Neural progenitor cell (in vitro differentiated cells): Measurements from ENCODE around the gene PPP1R16B. TPM values are rescaled to one million over a fixed set of nuclear protein-coding genes. Genes with fewer than 3 reads are reported as not detected.

ENCODE experiments used
- DNase-seq: peaks from one replicate; pipeline ENCODE4 v3.0.0-alpha.2; 2016; ENCODE audit warnings: low spot score
- H2AFZ ChIP-seq: fragments of 200-600 bp; sonication (generic); replicated peaks from 2 replicates; pipeline ENCODE4 v1.6.1; 2016; ENCODE audit warnings: antibody characterized with exemption
- H3F3A ChIP-seq: fragments of 200-600 bp; sonication (generic); 2 replicates; pipeline ENCODE4 v1.6.1; 2016; ENCODE audit warnings: antibody characterized with exemption, low read depth
- H3K27ac ChIP-seq: fragments of 200-600 bp; sonication (generic); 2 replicates; pipeline ENCODE4 v1.5.1; 2016; ENCODE audit warnings: mild to moderate bottlenecking
- H3K27me3 ChIP-seq: fragments of 200-600 bp; sonication (generic); 2 replicates; pipeline ENCODE4 v1.6.1; 2016; ENCODE audit warnings: mild to moderate bottlenecking, moderate library complexity
- H3K36me3 ChIP-seq: fragments of 200-600 bp; sonication (generic); 2 replicates; pipeline ENCODE4 v1.5.1; 2016
- H3K4me1 ChIP-seq: fragments of 200-600 bp; sonication (generic); 2 replicates; pipeline ENCODE4 v1.6.1; 2016; ENCODE audit warnings: mixed run types
- H3K4me2 ChIP-seq: fragments of 200-600 bp; sonication (generic); 2 replicates; pipeline ENCODE4 v1.6.1; 2016
- H3K4me3 ChIP-seq: fragments of 200-600 bp; sonication (generic); 2 replicates; pipeline ENCODE4 v1.5.1; 2016
- H3K79me2 ChIP-seq: fragments of 200-600 bp; sonication (generic); 2 replicates; pipeline ENCODE4 v1.6.1; 2016; ENCODE audit warnings: low read depth
- H3K9ac ChIP-seq: fragments of 200-600 bp; sonication (generic); 2 replicates; pipeline ENCODE4 v1.6.1; 2016
- H3K9me3 ChIP-seq: fragments of 200-600 bp; sonication (generic); 2 replicates; pipeline ENCODE4 v1.5.1; 2016; ENCODE audit warnings: low read depth
- H4K20me1 ChIP-seq: fragments of 200-600 bp; sonication (generic); 2 replicates; pipeline ENCODE4 v1.6.1; 2016; ENCODE audit warnings: low read depth
- H3K27ac Mint-ChIP-seq: 3 replicates; pipeline ENCODE4 v1.8.0; 2021; ENCODE audit warnings: mixed read lengths
- H3K27me3 Mint-ChIP-seq: 2 replicates; pipeline ENCODE4 v1.8.0; 2022; ENCODE audit warnings: low read depth, mild to moderate bottlenecking, inconsistent platforms, moderate library complexity, mixed read lengths; ENCODE audit not compliant: insufficient read depth
- H3K36me3 Mint-ChIP-seq: 3 replicates; pipeline ENCODE4 v1.8.0; 2021; ENCODE audit warnings: mixed read lengths
- H3K4me1 Mint-ChIP-seq: 3 replicates; pipeline ENCODE4 v1.8.0; 2021; ENCODE audit warnings: mixed read lengths
- H3K4me3 Mint-ChIP-seq: 3 replicates; pipeline ENCODE4 v1.8.0; 2021; ENCODE audit warnings: mild to moderate bottlenecking, moderate library complexity, mixed read lengths
- H3K9me3 Mint-ChIP-seq: 3 replicates; pipeline ENCODE4 v1.8.0; 2020; ENCODE audit warnings: mixed read lengths
- CTCF ChIP-seq: fragments of 200-600 bp; sonication (generic); IDR thresholded peaks from 2 replicates; pipeline ENCODE4 v1.5.1; 2017; ENCODE audit warnings: antibody characterized with exemption, mild to moderate bottlenecking
- EZH2 ChIP-seq: fragments of 200-600 bp; sonication (generic); IDR thresholded peaks from 2 replicates; pipeline ENCODE4 v1.6.1; 2017; ENCODE audit warnings: antibody characterized with exemption, mild to moderate bottlenecking, moderate library complexity
- EZH2phosphoT487 ChIP-seq: fragments of 200-600 bp; sonication (generic); IDR thresholded peaks from 2 replicates; pipeline ENCODE4 v1.6.1; 2017; ENCODE audit warnings: antibody characterized with exemption
- total RNA-seq: library from RNA; depleted of rRNA; stranded (reverse); fragments of >200 nt; gene quantifications from 2 replicates; pipeline ENCODE4 v1.2.3, GENCODE V29; 2015; ENCODE audit warnings: low replicate concordance

PPP1R16B gene
- total RNA-seq, 1 donor from 2014 or later, result 0.95 TPM

GRCh38 chr20:38833154-38833856, 27.8 kb downstream of the PPP1R16B start:
- Histone ChIP-seq H3K79me2 (no peaks in the 10 kb centered on the region), H3K36me3 (no peaks in the 10 kb centered on the region), H3K27me3 (no peaks in the 10 kb centered on the region), H3K9me3 (no peaks in the 10 kb centered on the region), H3K4me2 (no peak overlapping the region), H3K4me1 (no peaks in the 10 kb centered on the region), H3F3A (no peaks in the 10 kb centered on the region), H3K9ac (no peak overlapping the region), H2AFZ (no peak overlapping the region), H3K27ac (no peak overlapping the region), H4K20me1 (no peaks in the 10 kb centered on the region), H3K4me3 (no peak overlapping the region)
- no peak for TF ChIP-seq EZH2
- no peak for TF ChIP-seq CTCF
- TF ChIP-seq EZH2phosphoT487, result no peak
- no peak overlapping the region for H3K4me3 Mint-ChIP-seq
- H3K36me3 Mint-ChIP-seq, result no peaks in the 10 kb centered on the region
- no peak overlapping the region for H3K27ac Mint-ChIP-seq
- H3K27me3 Mint-ChIP-seq, result peaks cover 9% of the 10 kb centered on the region
- DNase-seq, result no peak
- H3K9me3 Mint-ChIP-seq, result no peaks in the 10 kb centered on the region
- H3K4me1 Mint-ChIP-seq, result no peaks in the 10 kb centered on the region

GRCh38 chr20:38833857-38834164, 28.3 kb downstream of the PPP1R16B start:
- H3K27me3 Mint-ChIP-seq, result peaks cover 9% of the 10 kb centered on the region
- no peaks in the 10 kb centered on the region for H3K4me1 ChIP-seq
- H3K4me3 ChIP-seq, result no peak overlapping the region
- no peak overlapping the region for H3K4me2 ChIP-seq
- H3K27ac Mint-ChIP-seq, result no peak overlapping the region
- no peaks in the 10 kb centered on the region for H3K27me3 ChIP-seq
- H3K27ac ChIP-seq, result no peak overlapping the region
- H2AFZ ChIP-seq, result no peak overlapping the region
- H3K4me3 Mint-ChIP-seq, result no peak overlapping the region
- H3K79me2 ChIP-seq, result no peaks in the 10 kb centered on the region
- no peaks in the 10 kb centered on the region for H3F3A ChIP-seq
- DNase-seq, result no peak
- H3K36me3 ChIP-seq, result no peaks in the 10 kb centered on the region
- H3K4me1 Mint-ChIP-seq, result no peaks in the 10 kb centered on the region
- no peaks in the 10 kb centered on the region for H4K20me1 ChIP-seq
- TF ChIP-seq CTCF (no peak), EZH2 (no peak), EZH2phosphoT487 (no peak)
- no peaks in the 10 kb centered on the region for H3K9me3 ChIP-seq
- no peaks in the 10 kb centered on the region for H3K36me3 Mint-ChIP-seq
- no peaks in the 10 kb centered on the region for H3K9me3 Mint-ChIP-seq
- H3K9ac ChIP-seq, result no peak overlapping the region

- no peaks in the 10 kb centered on the region for H3K9me3 Mint-ChIP-seq
- Histone ChIP-seq H3K27ac (no peak overlapping the region), H3K36me3 (no peaks in the 10 kb centered on the region), H3K4me2 (no peak overlapping the region), H3K79me2 (no peaks in the 10 kb centered on the region), H3K27me3 (no peaks in the 10 kb centered on the region), H3K4me3 (no peak overlapping the region), H4K20me1 (no peaks in the 10 kb centered on the region), H3K9me3 (no peaks in the 10 kb centered on the region), H3K9ac (no peak overlapping the region), H2AFZ (no peak overlapping the region), H3K4me1 (no peaks in the 10 kb centered on the region), H3F3A (no peaks in the 10 kb centered on the region)
- DNase-seq, result no peak
- no peaks in the 10 kb centered on the region for H3K36me3 Mint-ChIP-seq
- no peak overlapping the region for H3K27ac Mint-ChIP-seq
- TF ChIP-seq EZH2 (no peak), EZH2phosphoT487 (no peak), CTCF (no peak)
- no peaks in the 10 kb centered on the region for H3K4me1 Mint-ChIP-seq
- H3K4me3 Mint-ChIP-seq, result no peak overlapping the region
- H3K27me3 Mint-ChIP-seq, result peaks cover 6% of the 10 kb centered on the region
Measured at GRCh38 chr20:38834868-38835267, 29.4 kb downstream of the PPP1R16B start.
